ENCODE data around the gene MED27. TPM values are rescaled to one million over a fixed set of nuclear protein-coding genes. Genes with fewer than 3 reads are reported as not detected.

Gene MED27
- total and polyA plus RNA-seq, 2 of the 4 experiments (the other 2 are of a cell fraction) = 50.2 to 63.4 TPM

GRCh38 chr9:132042324-132042723, 37.3 kb downstream of the MED27 start:
- H2BK20ac ChIP-seq (ENCODE audit: low read depth, low read length) = peak overlapping the region; percentile 97
- ChIA-PET CTCF (no interaction called here), POLR2A (ENCODE audit: unreplicated experiment) (no interaction called here)
- peak overlapping the region; percentile 98 for H2AK5ac ChIP-seq (ENCODE audit: low read depth, low read length)
- H3K9ac ChIP-seq (ENCODE audit: low read depth, low read length) = no peak overlapping the region
- peak overlapping the region; percentile 54; the same call in 1 of the 2 replicates for H3K4me2 ChIP-seq (ENCODE audit: low read depth, low read length)
- peak overlapping the region; percentile 88 for H3K23ac ChIP-seq (ENCODE audit: low read depth, low read length)
- H2BK15ac ChIP-seq (ENCODE audit: low read depth, low read length) = peak overlapping the region; percentile 91; the same call in 2 of the 3 replicates
- H3K4me3 ChIP-seq (ENCODE audit: insufficient read depth, low read depth, low read length) = no peak overlapping the region
- H3K56ac ChIP-seq (ENCODE audit: extremely low read depth, insufficient read depth, low read length) = peak overlapping the region; percentile 68; the same call in 1 of the 2 replicates
- H2AK9ac ChIP-seq (replicated peaks; ENCODE audit: low read depth, low read length, poor library complexity) = peak overlapping the region; percentile 95
- H3K36me3 ChIP-seq (ENCODE audit: control insufficient read depth, insufficient read depth, low read length) = no peaks in the 10 kb centered on the region
- no peaks in the 10 kb centered on the region for H3K27me3 ChIP-seq (ENCODE audit: control insufficient read depth, insufficient read depth, low read length)
- peak; percentile 99 for DNase-seq
- in situ Hi-C loops (cut with MboI; ENCODE audit: low sequenced_read_pairs) (no loop called here), intact Hi-C loops (cut with micrococcal nuclease) (no loop called here), dilution Hi-C loops (cut with HindIII; ENCODE audit: low sequenced_read_pairs, unreplicated experiment) (no loop called here)
- peak overlapping the region; percentile 12 for H3K27ac ChIP-seq (ENCODE audit: insufficient read depth, low read length)
- TF ChIP-seq RAD21 (IDR thresholded peaks at IDR 0.05; ENCODE audit: low read length) (peak; percentile 39), POLR2A (IDR thresholded peaks at IDR 0.05; ENCODE audit: low read depth, low read length) (0 out of 2 replicates have a peak, but pooled peaks have one; percentile 21), MXI1 (IDR thresholded peaks at IDR 0.05; ENCODE audit: borderline replicate concordance, low read depth, low read length) (no peak), BHLHE40 (IDR thresholded peaks at IDR 0.05; ENCODE audit: low read depth, low read length) (peak; percentile 76; the same call in 1 of the 2 replicates), NFE2L2 (IDR thresholded peaks at IDR 0.05; ENCODE audit: low read depth, low read length) (peak; percentile 97), SMC3 (IDR thresholded peaks at IDR 0.05; ENCODE audit: low read depth, low read length) (no peak), MAZ (IDR thresholded peaks at IDR 0.05; ENCODE audit: borderline replicate concordance, low read depth, low read length) (peak; percentile 72; the same call in 1 of the 2 replicates), CHD1 (IDR thresholded peaks at IDR 0.05; ENCODE audit: low read depth, low read length) (no peak), USF2 (IDR thresholded peaks at IDR 0.05; ENCODE audit: low read depth, low read length) (peak; percentile 57), RFX5 (IDR thresholded peaks at IDR 0.05; ENCODE audit: low read depth, low read length) (no peak), MAFK (IDR thresholded peaks at IDR 0.05; ENCODE audit: low read depth, low read length) (peak; percentile 89), ELK1 (IDR thresholded peaks at IDR 0.05; ENCODE audit: borderline replicate concordance, low read depth, low read length) (no peak), FOS (IDR thresholded peaks at IDR 0.05; ENCODE audit: low read depth, low read length) (peak; percentile 77), RCOR1 (IDR thresholded peaks at IDR 0.05; ENCODE audit: insufficient replicate concordance, low read length) (peak; percentile 99), CTCF (conservative IDR thresholded peaks at IDR 0.05; ENCODE audit: low read depth, low read length) (no peak), CEBPB (IDR thresholded peaks at IDR 0.05; ENCODE audit: low read depth, low read length) (no peak)
- peak overlapping the region; percentile 93 for H2BK120ac ChIP-seq (ENCODE audit: low read depth, low read length)
- H4K91ac ChIP-seq (ENCODE audit: insufficient read depth, low read depth, low read length) = peak overlapping the region; percentile 91
- peak overlapping the region; percentile 99 for H2BK5ac ChIP-seq (ENCODE audit: low read depth, low read length, poor library complexity, severe bottlenecking)
- H3K9me1 ChIP-seq (ENCODE audit: insufficient read depth, low read length) = peaks cover 25% of the 10 kb centered on the region
- peaks cover 15% of the 10 kb centered on the region for H3K4me1 ChIP-seq (ENCODE audit: control insufficient read depth, insufficient read depth, low read length)
- H3K9me3 ChIP-seq (ENCODE audit: control insufficient read depth, insufficient read depth, low read length) = no peaks in the 10 kb centered on the region
- peak overlapping the region; percentile 64 for H3K18ac ChIP-seq (ENCODE audit: low read depth, low read length)
- no peaks in the 10 kb centered on the region for H4K20me1 ChIP-seq (ENCODE audit: insufficient read depth, low read length)
- peak overlapping the region; percentile 95 for H3K4ac ChIP-seq (ENCODE audit: low read depth, low read length)
- H3K14ac ChIP-seq (replicated peaks; ENCODE audit: low read depth, low read length) = peak overlapping the region; percentile 87
- H4K5ac ChIP-seq (ENCODE audit: low read depth, low read length) = peak overlapping the region; percentile 54
- H2AFZ ChIP-seq (replicated peaks; ENCODE audit: low read length, poor library complexity) = peak overlapping the region; percentile 67
- peak; percentile 96 for ATAC-seq (ENCODE audit: low read depth)
- no CpG with 5 or more reads among the region's 4 CpGs for WGBS, 2 experiments (ENCODE audit: extremely low coverage in 2 of 2, insufficient read length in 1 of 2)
- H4K8ac ChIP-seq (ENCODE audit: low read depth in 2 of 2, low read length in 2 of 2) = peak overlapping the region; percentile 32 to 87
- peaks cover 51 to 78% of the 10 kb centered on the region in 2 experiments for H3K79me1 ChIP-seq (ENCODE audit: low read depth in 1 of 2, low read length in 2 of 2)
- no TSS peak for BruUV-seq (replicated peaks)
